Activated CD8-positive, alpha-beta memory T cell treated with anti-CD3 and anti-CD28 coated beads, Interleukin-2, amount 50 U/mL, for 1 hour (primary cell): ENCODE results near the gene ILDR2.

Experiments
- DNase-seq: peaks from one replicate; pipeline ENCODE4 v3.0.0-alpha.2; 2020; ENCODE audit errors: extremely low read depth

The ILDR2 gene

GRCh38 chr1:166969074-166969677 is 6.2 kb downstream of the ILDR2 start:
- no peak for DNase-seq

- DNase-seq = no peak
These were observed 14.4 kb downstream of the ILDR2 start for GRCh38 chr1:166960858-166961474.

GRCh38 chr1:166956872-166957271 is 18.5 kb downstream of the ILDR2 start:
- no peak for DNase-seq

- DNase-seq = no peak
These were observed 19.1 kb downstream of the ILDR2 start for GRCh38 chr1:166956057-166956850.

GRCh38 chr1:166953491-166953890 is 21.8 kb downstream of the ILDR2 start:
- DNase-seq = no peak

- no peak for DNase-seq
These were observed 23.2 kb downstream of the ILDR2 start for GRCh38 chr1:166952002-166952746.

- DNase-seq = no peak
These were observed 24.3 kb downstream of the ILDR2 start for GRCh38 chr1:166951050-166951449.

GRCh38 chr1:166950156-166950555 is 25.2 kb downstream of the ILDR2 start:
- no peak for DNase-seq

GRCh38 chr1:166948856-166949350 is 26.4 kb downstream of the ILDR2 start:
- no peak for DNase-seq

GRCh38 chr1:166947398-166948043 is 27.8 kb downstream of the ILDR2 start:
- no peak for DNase-seq

GRCh38 chr1:166944186-166944967 is 31.0 kb downstream of the ILDR2 start:
- no peak for DNase-seq

GRCh38 chr1:166939741-166940375 is 35.5 kb downstream of the ILDR2 start:
- no peak for DNase-seq

GRCh38 chr1:166937962-166938361 is 37.4 kb downstream of the ILDR2 start:
- DNase-seq = no peak

- DNase-seq = no peak
These were observed 38.0 kb downstream of the ILDR2 start for GRCh38 chr1:166937329-166937728.

GRCh38 chr1:166933633-166934032 is 41.7 kb downstream of the ILDR2 start:
- DNase-seq = no peak

GRCh38 chr1:166933140-166933539 is 42.2 kb downstream of the ILDR2 start:
- no peak for DNase-seq

GRCh38 chr1:166929911-166930310 is 45.4 kb downstream of the ILDR2 start:
- no peak for DNase-seq

- DNase-seq = no peak
These were observed 47.6 kb downstream of the ILDR2 start for GRCh38 chr1:166927701-166928100.

- no peak for DNase-seq
These were observed 49.4 kb downstream of the ILDR2 start for GRCh38 chr1:166925810-166926478.
